GM15510 (cell line): Measurements from ENCODE around the gene LRRC26.

Source experiments
- POLR2A ChIP-seq: IDR thresholded peaks from 3 replicates; pipeline ENCODE4 v1.6.1; 2011; ENCODE audit warnings: borderline replicate concordance; ENCODE audit not compliant: insufficient read length; ENCODE audit errors: extremely low read depth

LRRC26 gene

DNA sequence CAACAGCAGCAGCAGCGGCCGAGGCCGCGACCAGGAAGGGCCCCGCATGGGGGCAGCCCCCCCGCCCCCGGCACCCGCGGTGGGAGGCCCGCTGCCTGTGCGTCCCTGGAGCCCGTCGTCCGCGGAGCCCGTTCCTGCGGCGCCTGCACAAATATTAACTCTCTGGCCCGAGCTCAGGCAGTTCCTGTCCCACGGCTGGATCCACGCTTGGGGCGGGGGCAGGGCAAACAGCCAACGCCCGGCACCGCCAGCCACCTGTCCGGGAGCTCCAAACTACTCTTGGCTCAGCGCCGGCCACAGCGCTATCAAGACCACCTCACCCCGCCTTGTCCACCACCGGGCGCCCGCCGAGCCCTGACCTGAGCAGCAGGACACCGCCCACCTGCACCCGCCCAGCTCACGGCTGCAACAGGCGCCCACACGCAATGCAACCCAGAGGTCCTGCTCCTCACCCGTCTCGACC, at the start of gene LRRC26:
Gene LRRC26 (minus strand): TSS at position 156 of the 463 bp plus-strand sequence. CDS start 108 bp downstream, at position 48.
- TF ChIP-seq POLR2A: no peak

DNA sequence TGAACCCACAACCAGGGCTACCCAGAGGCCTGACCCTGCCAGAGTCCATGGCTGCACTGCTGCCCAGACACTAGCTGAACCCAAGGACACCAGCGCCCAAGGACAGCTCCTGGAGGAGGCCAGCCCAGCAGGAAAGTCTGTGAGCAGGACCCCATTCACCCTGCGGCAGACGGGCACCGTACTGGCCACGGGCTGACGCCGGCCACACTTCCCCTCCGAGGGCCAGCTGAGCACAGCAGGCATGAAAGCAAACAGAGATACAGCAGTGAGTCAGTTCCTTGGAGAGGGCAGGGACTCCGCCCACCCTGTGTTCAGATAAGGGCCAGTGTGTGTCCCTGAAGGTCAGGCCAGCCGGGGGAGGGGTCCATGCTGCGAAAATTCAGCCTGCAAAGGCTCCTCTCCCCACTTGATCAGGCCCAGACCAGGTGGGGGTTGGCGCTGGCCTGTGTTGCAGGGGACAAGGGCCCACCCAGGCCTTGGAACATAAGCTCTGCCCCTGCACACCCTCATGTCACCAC, 49.0 kb upstream of the LRRC26 start:
- TF ChIP-seq POLR2A: no peak

- no peak for TF ChIP-seq POLR2A
Measured at GRCh38 chr9:137218212-137218753, 48.4 kb upstream of the LRRC26 start.

DNA sequence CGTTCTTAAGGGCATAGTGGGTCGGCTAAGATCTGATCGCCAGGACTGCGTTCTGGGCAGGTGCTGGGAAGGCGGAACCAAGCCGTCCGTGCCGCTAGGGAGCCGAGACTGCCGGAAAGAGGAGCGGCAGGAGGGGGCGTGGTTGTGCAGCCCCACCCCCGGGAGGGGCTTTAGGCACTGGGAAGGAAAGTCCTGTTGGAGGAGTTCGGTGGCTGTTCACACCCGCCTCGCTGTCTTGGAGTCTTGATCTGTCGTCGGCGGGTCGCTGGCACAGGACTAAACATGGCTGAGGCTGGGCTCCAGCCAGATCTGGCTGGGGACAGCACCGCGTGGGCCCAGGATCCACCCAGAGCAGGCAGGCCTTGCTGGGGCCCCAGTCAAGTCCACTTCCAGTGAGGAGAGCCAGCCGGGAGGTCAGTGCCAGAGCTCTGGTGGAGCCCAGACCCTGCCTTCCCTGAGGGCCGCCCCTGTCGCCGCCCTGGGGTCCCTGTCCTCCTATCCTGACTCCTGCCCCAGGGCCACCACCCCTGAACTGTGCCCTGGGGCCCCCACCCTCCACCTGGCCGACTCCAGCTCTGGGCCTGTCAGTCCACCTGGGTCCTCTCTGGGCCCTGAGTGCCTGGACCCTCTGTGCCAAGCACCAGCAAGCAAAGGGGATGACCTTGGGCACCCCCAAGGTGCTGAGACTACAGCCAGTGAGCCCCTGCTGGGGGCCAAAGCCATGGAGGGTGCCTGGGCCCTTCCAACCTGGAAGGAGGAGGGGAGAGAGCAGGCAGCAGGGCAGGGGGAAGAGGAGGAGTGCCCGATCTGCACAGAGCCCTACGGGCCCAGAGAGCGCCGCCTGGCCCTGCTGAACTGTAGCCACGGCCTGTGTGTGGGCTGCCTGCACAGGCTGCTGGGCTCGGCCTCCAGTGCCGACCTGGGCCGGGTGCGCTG, 47.7 kb upstream of the LRRC26 start:
- TF ChIP-seq POLR2A: no peak

DNA sequence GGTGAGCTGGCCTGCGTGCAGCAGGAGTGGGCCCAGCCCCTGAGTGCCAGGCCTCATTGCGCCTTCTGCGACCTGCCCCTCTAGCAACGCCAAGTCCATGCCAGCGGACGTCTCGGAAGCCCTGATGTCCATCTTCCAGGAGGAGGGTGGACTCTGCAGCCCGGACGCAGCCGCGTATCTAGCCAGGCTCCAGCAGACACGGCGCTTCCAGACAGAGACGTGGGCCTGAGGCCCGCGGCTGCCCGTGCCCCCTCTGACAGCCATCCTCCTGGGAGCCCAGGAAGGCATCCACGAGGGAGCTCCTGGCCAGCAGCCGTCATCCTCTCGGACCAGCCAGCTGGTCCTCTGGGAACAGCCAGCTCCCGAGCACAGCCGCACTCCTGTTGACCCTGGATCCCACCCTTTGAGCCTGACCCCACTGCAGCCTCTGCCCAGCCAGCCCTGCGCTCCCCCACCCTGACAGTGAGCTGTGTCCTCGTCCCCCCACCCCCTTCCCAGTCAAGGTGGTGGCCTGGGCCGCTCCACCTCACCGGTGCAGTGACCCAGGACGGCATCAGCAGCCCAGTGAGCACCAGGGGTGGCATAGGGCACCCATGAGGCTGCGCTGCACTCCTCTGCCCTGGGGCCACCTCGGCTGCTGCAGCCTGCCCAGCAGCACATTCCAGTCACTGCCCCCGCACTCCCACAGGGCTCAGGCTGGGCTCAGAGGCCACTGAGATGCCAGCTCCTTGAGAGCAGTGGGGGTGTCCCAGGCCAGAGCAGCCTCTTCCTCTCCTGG, 46.5 kb upstream of the LRRC26 start:
- no peak for TF ChIP-seq POLR2A

DNA sequence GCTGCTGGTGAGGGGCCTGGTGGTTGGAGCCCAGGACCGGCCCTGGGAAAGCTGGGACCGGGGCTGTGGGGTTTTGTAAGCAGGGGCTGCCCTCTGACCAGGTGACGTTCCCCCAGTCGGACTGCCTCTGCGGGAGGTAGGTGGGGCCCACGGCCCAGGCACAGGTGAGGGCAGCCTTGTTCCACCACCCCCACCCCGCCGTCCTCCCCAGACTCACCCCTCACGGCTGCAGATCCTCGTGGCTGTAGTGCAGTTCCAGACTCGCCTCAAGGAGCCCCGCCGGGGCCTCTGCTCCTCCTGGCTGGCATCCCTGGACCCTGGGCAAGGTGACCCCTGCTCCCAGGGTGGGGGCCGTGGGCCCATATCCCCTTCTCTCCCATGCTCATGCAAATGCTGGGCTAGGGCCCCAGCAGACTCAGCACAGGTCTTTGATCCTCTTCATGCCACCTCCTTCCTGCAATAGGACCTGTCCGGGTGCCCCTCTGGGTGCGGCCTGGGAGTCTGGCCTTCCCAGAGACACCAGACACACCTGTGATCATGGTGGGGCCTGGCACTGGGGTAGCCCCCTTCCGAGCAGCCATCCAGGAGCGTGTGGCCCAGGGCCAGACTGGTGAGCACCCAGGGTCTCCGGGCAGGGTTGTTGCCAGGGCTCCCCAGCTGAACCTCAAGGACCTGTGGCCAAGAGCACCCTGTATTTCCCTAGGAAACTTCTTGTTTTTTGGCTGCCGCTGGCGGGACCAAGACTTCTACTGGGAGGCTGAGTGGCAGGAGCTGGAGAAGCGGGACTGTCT, 45.5 kb upstream of the LRRC26 start:
- TF ChIP-seq POLR2A: no peak

- TF ChIP-seq POLR2A: no peak
Measured at GRCh38 chr9:137214620-137215019, 44.8 kb upstream of the LRRC26 start.

DNA sequence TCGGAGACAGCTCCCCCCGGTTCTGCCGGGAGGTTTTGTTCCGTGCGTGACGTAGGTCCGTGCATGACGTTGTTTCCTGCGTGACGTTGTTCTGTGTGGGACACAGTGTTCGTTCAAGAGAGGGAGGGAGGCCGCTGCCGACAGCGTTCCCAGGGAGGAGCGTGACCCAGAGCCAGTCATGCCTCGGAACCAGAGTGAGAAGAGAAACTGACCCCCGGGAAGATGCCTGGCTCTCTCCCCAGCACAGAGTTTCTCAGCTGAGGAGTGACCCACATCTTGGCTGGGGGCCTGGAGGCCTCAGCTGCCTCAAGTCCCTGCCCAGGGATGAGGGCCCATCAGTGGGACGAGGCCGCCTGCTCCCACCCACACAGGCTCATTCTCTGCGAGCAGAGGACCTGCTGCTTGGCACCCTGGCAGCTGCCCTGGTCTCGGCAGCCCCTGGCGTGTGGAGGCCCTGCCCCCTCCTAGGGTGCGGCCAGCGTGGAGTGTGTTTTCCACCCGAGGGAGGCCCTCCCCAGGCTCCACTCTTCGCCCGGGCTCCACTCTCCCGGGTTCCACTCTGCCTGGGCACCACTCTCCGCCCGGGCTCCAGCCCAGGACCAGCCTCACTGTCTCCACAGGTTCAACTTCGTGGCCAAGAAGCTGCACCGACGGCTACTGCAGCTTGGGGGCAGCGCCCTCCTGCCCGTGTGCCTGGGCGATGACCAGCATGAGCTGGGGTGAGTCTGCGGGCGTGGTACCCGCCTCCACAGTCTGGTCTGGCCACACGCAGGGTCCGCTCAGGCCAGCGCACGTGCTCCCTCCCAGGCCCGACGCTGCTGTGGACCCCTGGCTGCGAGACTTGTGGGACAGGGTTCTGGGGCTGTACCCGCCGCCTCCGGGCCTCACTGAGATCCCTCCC, 43.6 kb upstream of the LRRC26 start:
- TF ChIP-seq POLR2A: no peak

GRCh38 chr9:137212520-137212919, 42.7 kb upstream of the LRRC26 start:
- no peak for TF ChIP-seq POLR2A

DNA sequence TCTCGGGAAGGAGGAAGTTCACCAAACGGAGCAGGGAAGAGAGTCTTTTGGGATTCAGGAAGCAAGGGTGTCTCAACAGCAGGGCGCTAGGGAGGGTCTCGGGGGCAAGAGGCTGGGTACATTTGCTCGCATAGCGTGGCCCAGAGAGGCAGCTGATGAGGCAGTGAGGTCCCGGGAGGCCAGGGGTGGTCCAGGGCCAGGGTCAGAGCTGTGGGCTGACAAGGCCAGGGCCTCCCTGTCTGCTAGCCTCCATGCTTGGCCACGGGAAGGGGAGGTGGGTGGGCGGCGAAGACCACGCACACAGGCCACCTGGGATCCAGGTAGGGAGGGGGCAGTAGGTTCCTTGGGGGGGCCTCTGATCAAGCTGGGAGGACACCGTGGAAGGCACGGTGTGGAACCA, 41.7 kb upstream of the LRRC26 start:
- no peak for TF ChIP-seq POLR2A

GRCh38 chr9:137206602-137207001, 36.8 kb upstream of the LRRC26 start:
- no peak for TF ChIP-seq POLR2A

DNA sequence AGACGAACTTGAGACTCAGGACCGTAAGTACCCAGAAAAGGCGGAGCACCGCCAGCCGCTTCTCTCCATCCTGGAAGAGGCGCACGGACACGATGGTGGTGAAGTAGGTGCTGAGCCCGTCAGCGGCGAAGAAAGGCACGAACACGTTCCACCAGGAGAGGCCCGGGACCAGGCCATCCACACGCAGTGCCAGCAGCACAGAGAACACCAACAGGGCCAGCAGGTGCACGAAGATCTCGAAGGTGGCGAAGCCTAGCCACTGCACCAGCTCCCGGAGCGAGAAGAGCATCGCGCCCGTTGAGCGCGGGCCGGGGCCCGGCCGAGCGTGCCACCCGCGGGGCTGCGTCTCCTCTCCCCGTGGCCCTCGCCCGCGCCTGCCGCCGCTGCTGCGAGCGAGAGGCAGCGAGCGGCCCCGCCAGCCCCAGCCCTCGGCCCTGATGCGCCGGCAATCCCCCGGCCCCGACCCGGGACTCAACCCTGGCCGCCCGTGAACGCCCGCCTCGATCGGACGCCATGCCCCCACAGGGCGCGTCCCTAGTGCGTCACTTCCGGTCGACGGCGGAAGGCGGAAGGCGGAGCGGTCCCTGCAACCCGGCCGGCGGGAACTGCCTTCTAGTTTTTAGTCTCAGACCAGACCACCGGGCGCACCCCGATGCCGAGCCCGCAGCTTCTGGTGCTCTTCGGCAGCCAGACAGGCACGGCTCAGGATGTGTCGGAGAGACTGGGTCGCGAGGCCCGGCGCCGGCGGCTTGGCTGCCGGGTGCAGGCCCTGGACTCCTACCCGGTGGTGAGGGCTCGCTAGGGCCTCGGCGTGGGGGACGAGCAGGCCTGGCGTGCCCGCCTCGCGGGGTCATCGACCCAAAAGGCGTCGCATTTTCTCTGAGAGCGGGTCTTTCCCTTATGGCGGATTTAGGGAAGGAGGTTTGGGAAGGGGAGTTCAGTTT, 35.5 kb upstream of the LRRC26 start, which contains the start of the genes NDOR1 and TMEM203:
Gene NDOR1 (plus strand): TSS at position 575 of the 944 bp plus-strand sequence. CDS start 78 bp downstream, at position 653.
Gene TMEM203 (minus strand): TSS at position 523 of the 944 bp plus-strand sequence. CDS start 234 bp downstream, at position 289.
- peak; percentile 88 for TF ChIP-seq POLR2A
